ENCODE measurements around the gene ARID1B.
"Not testable (repeated sequence)": the region's sequence is repeated elsewhere in the genome, so short reads cannot be mapped to it uniquely, and the experiment has no call there.

The ARID1B gene

GRCh38 chr6:156975414-156975813 lies 198.2 kb downstream of the ARID1B start:
- TF ChIP-seq, protein P1, sequence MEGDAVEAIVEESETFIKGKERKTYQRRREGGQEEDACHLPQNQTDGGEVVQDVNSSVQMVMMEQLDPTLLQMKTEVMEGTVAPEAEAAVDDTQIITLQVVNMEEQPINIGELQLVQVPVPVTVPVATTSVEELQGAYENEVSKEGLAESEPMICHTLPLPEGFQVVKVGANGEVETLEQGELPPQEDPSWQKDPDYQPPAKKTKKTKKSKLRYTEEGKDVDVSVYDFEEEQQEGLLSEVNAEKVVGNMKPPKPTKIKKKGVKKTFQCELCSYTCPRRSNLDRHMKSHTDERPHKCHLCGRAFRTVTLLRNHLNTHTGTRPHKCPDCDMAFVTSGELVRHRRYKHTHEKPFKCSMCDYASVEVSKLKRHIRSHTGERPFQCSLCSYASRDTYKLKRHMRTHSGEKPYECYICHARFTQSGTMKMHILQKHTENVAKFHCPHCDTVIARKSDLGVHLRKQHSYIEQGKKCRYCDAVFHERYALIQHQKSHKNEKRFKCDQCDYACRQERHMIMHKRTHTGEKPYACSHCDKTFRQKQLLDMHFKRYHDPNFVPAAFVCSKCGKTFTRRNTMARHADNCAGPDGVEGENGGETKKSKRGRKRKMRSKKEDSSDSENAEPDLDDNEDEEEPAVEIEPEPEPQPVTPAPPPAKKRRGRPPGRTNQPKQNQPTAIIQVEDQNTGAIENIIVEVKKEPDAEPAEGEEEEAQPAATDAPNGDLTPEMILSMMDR (IDR thresholded peaks at IDR 0.05; ENCODE audit: extremely low read depth, missing control alignments) = no peak
- no peak for DNase-seq (ENCODE audit: low spot score)

DNA sequence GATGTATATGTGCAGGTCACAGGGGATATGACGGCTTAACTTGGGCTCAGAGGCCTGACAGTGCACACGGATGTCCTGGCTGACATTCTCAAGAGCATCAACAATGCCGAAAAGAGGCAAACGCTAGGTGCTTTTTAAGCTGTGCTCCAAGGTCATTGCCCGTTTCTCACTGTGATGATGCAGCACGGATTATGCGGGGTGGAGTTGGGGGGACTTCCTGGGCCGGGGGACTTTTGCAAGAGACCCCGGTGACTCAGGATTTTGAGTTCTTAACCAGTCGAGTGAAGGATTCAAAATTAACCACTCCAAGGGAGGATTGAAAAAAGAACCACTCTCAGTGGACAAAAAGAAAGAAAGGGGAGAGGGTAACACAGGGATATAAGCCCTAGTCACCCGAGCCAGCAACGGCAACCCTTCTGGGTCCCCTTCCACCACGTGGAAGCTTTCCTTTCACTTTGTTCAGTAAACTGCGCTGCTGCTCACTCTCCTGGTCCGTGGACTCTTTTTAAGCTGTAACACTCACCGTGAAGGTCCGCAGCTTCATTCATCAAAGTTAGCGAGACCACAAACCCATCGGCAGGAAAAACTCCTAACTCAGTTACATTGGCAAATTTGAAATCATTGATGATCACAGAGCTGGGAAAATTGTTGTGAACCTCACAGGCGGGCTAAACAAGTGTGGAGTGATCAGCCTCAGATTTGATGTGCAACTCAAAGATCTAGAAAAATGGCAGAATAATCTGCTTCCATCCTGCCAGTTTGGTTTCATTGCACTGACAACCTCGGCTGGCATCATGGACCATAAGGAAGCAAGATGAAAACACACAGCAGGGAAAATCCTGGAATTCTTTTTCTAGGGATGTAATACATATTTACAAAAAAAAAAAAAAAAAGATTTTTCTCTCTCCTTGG lies 199.3 kb downstream of the ARID1B start:
- DNase-seq (ENCODE audit: low spot score) = no peak
- TF ChIP-seq, protein P1 (IDR thresholded peaks at IDR 0.05; ENCODE audit: extremely low read depth, missing control alignments) = no peak

GRCh38 chr6:156977527-156978291 lies 200.5 kb downstream of the ARID1B start:
- no peak for DNase-seq (ENCODE audit: low spot score)
- TF ChIP-seq, protein P1 (IDR thresholded peaks at IDR 0.05; ENCODE audit: extremely low read depth, missing control alignments) = no peak

DNA sequence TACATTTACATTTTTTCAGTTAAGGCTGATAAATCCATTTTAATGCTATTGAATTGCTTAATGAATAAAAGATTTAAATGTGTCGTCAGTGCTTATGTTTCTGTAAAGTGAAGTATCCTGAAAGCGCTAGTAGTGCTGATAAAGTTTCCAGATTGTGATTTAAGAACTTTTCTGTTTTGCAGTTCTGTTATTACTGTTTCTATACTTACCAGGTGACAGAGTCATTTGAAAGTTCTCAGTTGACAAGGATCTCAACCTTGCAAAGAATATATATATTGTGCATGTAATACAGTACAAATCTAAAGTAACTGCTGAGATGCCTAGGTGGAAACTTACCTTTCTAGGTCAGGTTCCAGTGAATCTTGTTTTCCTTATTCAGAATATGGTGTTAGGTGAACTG lies 201.8 kb downstream of the ARID1B start:
- no peak for DNase-seq (ENCODE audit: low spot score)
- TF ChIP-seq, protein P1 (IDR thresholded peaks at IDR 0.05; ENCODE audit: extremely low read depth, missing control alignments) = no peak

GRCh38 chr6:156980515-156980914 lies 203.3 kb downstream of the ARID1B start:
- TF ChIP-seq, protein P1 (IDR thresholded peaks at IDR 0.05; ENCODE audit: extremely low read depth, missing control alignments) = no peak
- DNase-seq (ENCODE audit: low spot score) = no peak

- TF ChIP-seq, protein P1 (IDR thresholded peaks at IDR 0.05; ENCODE audit: extremely low read depth, missing control alignments) = no peak
- no peak for DNase-seq (ENCODE audit: low spot score)
These were observed 203.8 kb downstream of the ARID1B start for GRCh38 chr6:156980948-156981347.

- TF ChIP-seq, protein P1 (IDR thresholded peaks at IDR 0.05; ENCODE audit: extremely low read depth, missing control alignments) = no peak
- DNase-seq (ENCODE audit: low spot score) = no peak
These were observed 205.0 kb downstream of the ARID1B start for GRCh38 chr6:156982168-156982567.

DNA sequence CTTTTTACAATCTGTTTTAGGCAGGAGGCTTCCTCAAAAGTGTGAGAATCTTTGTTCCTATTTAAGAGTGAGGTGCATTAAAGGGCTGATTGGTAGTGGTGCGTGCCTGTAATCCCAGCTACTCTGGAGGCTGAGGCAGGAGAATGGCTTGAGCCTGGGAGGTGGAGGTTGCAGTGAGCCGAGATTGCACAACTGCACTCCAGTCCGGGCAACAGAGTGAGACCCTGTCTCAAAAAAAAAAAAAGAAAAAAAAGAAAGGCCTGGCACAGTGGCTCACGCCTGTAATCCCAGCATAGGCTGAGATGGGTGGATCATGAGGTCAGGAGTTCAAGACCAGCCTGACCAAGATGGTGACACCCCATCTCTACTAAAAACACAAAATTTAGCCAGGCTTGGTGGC lies 205.7 kb downstream of the ARID1B start:
- not testable (repeated sequence) for DNase-seq (ENCODE audit: low spot score)
